HCT116 (cell line): ENCODE results near the gene ADIPOR2. TPM values are rescaled to one million over a fixed set of nuclear protein-coding genes. Genes with fewer than 3 reads are reported as not detected.

Source experiments
- ATAC-seq: fragments of 200-7000 bp; cut with Tn5 transposase; 2 replicates; pipeline ENCODE4 v1.9.1; 2020; ENCODE audit warnings: mild to moderate bottlenecking, moderate library complexity
- BruUV-seq: library from RNA; stranded (reverse); fragments of 400-500 nt; replicated peaks from 2 replicates; lab custom pipeline; 2021; lab: Mats Ljungman, UMichigan
- CTCF ChIA-PET: fragments of 300-600 bp; sonication (Branson Sonifier 250); formaldehyde crosslinking; loops from one replicate; lab custom pipeline; 2021; ENCODE audit warnings: antibody characterized with exemption; lab: Charles Lee
- POLR2A ChIA-PET: fragments of 300-600, 350-600 bp; sonication (Branson Sonifier 250); formaldehyde crosslinking; loops from one replicate; lab custom pipeline; 2021; ENCODE audit warnings: antibody characterized with exemption; lab: Charles Lee
- RAD21 ChIA-PET, 2 experiments: fragments of 300-600 bp; sonication (Branson Sonifier 250); formaldehyde crosslinking; loops; one replicate each; lab custom pipeline; 2023; ENCODE audit warnings: low total read pairs in 2 of 2; ENCODE audit not compliant: uncharacterized antibody in 2 of 2, unreplicated experiment in 2 of 2, low non-redundant PET in 1 of 2; lab: Charles Lee
- DNase-seq: peaks from one replicate; pipeline ENCODE4 v3.0.0-alpha.2; 2010; ENCODE audit warnings: low read depth, low spot score
- H2AFZ ChIP-seq: fragments of 200-600 bp; shearing (Covaris generic), sonication (generic); 2 replicates; pipeline ENCODE4 v1.6.1; 2017; ENCODE audit warnings: low read depth, mixed run types, mixed read lengths, antibody characterized with exemption, low read length; ENCODE audit not compliant: poor library complexity, severe bottlenecking
- H3K27ac ChIP-seq: 2 replicates; pipeline ENCODE4 v1.5.1; 2012; ENCODE audit warnings: low read depth, low read length
- H3K27me3 ChIP-seq: fragments of 200-600 bp; sonication (generic); 2 replicates; pipeline ENCODE4 v1.6.1; 2016; ENCODE audit warnings: mixed run types, low read length, mixed read lengths; ENCODE audit not compliant: insufficient read depth
- H3K36me3 ChIP-seq, 2 experiments: fragments of 200-500 bp in 1 of 2; fragments of 200-600 bp in 1 of 2; sonication (Bioruptor generic) in 1 of 2; sonication (generic) in 1 of 2; 2 replicates each; pipeline versions ENCODE4 v1.5.1 to v1.6.1; 2014 to 2016; ENCODE audit warnings: low read length in 2 of 2, inconsistent platforms in 1 of 2, mixed read lengths in 1 of 2, mixed run types in 1 of 2; ENCODE audit not compliant: insufficient read depth in 2 of 2, control insufficient read depth in 1 of 2
- H3K4me1 ChIP-seq, 2 experiments: fragments of 200-600 bp in 1 of 2; sonication (generic) in 1 of 2; 2 replicates each; pipeline versions ENCODE4 v1.5.1 to v1.6.1; 2012 to 2017; ENCODE audit warnings: low read length in 2 of 2, inconsistent platforms in 1 of 2, mild to moderate bottlenecking in 1 of 2, mixed read lengths in 1 of 2, mixed run types in 1 of 2, moderate library complexity in 1 of 2; ENCODE audit not compliant: insufficient read depth in 2 of 2, control insufficient read depth in 1 of 2
- H3K4me2 ChIP-seq: fragments of 200-600 bp; sonication (generic); 2 replicates; pipeline ENCODE4 v1.6.1; 2017; ENCODE audit warnings: mixed run types, low read length, mixed read lengths
- H3K4me3 ChIP-seq, 2 experiments: fragments of 200-600 bp in 1 of 2; sonication (generic) in 1 of 2; replicated peaks in 1 of 2; 2 replicates each; pipeline ENCODE4 v1.5.1; 2011 to 2016; ENCODE audit warnings: low read length in 2 of 2, control low read depth in 1 of 2, low read depth in 1 of 2, mild to moderate bottlenecking in 1 of 2, mixed read lengths in 1 of 2, mixed run types in 1 of 2
- H3K79me2 ChIP-seq: fragments of 200-600 bp; sonication (generic); 2 replicates; pipeline ENCODE4 v1.6.1; 2017; ENCODE audit warnings: mild to moderate bottlenecking, mixed run types, low read length, moderate library complexity, mixed read lengths; ENCODE audit not compliant: insufficient read depth
- H3K9ac ChIP-seq: fragments of 200-600 bp; sonication (generic); 2 replicates; pipeline ENCODE4 v1.6.1; 2016; ENCODE audit warnings: low read length, mixed read lengths
- H3K9me2 ChIP-seq: fragments of 200-600 bp; sonication (generic), shearing (Covaris generic); 2 replicates; pipeline ENCODE4 v1.6.1; 2017; ENCODE audit warnings: mixed run types, mild to moderate bottlenecking, moderate library complexity; ENCODE audit not compliant: insufficient read depth
- H3K9me3 ChIP-seq, 2 experiments: fragments of 200-500 bp in 1 of 2; fragments of 200-600 bp in 1 of 2; sonication (Bioruptor generic) in 1 of 2; sonication (generic) in 1 of 2; 2 replicates each; pipeline ENCODE4 v1.6.1; 2014 to 2017; ENCODE audit warnings: low read length in 2 of 2, mixed read lengths in 2 of 2, inconsistent platforms in 1 of 2, low read depth in 1 of 2, mild to moderate bottlenecking in 1 of 2, mixed run types in 1 of 2, moderate library complexity in 1 of 2; ENCODE audit not compliant: control insufficient read depth in 1 of 2, insufficient read depth in 1 of 2
- H4K20me1 ChIP-seq: fragments of 200-600 bp; sonication (generic), shearing (Covaris generic); 2 replicates; pipeline ENCODE4 v1.6.1; 2017; ENCODE audit warnings: mixed run types, mild to moderate bottlenecking, moderate library complexity; ENCODE audit not compliant: insufficient read depth
- CEBPB ChIP-seq: IDR thresholded peaks from 2 replicates; pipeline ENCODE4 v1.6.1; 2012; ENCODE audit warnings: low read depth
- EZH2 ChIP-seq: fragments of 200-600 bp; sonication (generic); IDR thresholded peaks from 2 replicates; pipeline ENCODE4 v1.6.1; 2017; ENCODE audit warnings: antibody characterized with exemption, mixed run types
- EZH2phosphoT487 ChIP-seq: fragments of 200-600 bp; IDR thresholded peaks from 2 replicates; pipeline ENCODE4 v1.6.1; 2018; ENCODE audit warnings: antibody characterized with exemption, borderline replicate concordance
- POLR2AphosphoS5 ChIP-seq: IDR thresholded peaks from 2 replicates; pipeline ENCODE4 v1.6.1; 2011; ENCODE audit warnings: mild to moderate bottlenecking, low read depth, low read length, moderate library complexity
- SRF ChIP-seq: IDR thresholded peaks from 2 replicates; pipeline ENCODE4 v1.6.1; 2012; ENCODE audit warnings: low read depth
- TCF7L2 ChIP-seq: IDR thresholded peaks from 2 replicates; pipeline ENCODE4 v1.7.0; 2011; ENCODE audit warnings: borderline replicate concordance, inconsistent platforms; ENCODE audit not compliant: insufficient read depth, insufficient read length; ENCODE audit errors: extremely low read depth
- intact Hi-C: fragments of 100-400 bp; cut with micrococcal nuclease; formaldehyde crosslinking; loops from 2 replicates; pipeline ENCODE4 v1.10.0; 2022
- total RNA-seq: library from RNA; stranded (reverse); gene quantifications from one replicate; pipeline ENCODE4 v1.2.1, GENCODE V29; 2021; ENCODE audit not compliant: unreplicated experiment
- TF ChIP-seq, protein P1 (sequence below): IDR thresholded peaks from 2 replicates; pipeline ENCODE4 v1.6.1; 2012; ENCODE audit warnings: low read depth

The ADIPOR2 gene
- total RNA-seq, 1 experiment from 2014 or later = 69.9 TPM

DNA sequence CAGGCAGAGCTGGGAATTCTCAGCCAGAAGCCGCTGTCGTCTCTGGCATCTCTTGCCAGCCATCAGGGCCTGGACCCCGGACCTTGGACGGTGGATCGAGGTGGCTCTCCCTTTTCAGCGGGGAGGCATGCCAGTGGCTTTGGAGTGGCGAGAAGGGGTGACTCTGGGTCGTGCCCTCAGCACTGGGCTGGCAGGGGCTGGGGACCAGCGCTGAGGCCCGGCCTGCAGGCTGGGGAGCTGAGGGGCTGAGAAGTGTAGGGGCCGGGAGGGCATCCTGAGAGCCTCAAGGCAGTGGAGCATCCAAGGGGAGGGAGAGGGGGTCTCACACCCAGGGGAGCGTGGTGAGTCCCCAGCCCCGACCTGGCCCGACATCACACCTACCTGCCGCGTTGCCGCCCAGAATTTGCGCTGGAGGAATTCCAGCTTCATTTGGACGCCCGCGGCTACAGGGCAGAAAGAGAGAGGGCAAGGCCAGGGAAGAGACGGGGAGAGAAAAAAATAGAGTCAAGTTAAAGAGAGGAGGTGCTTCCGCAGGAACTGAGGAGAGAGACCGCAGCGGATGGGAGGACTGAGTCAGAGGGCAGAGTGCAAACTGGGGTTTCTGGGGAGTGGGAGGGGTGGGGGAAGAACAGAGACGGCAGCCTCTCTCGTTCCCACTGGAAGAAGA, 120.5 kb downstream of the ADIPOR2 start:
- Histone ChIP-seq H3K36me3 (no peaks in the 10 kb centered on the region), H3K4me2 (no peak overlapping the region), H3K27ac (no peak overlapping the region), H3K4me1 (peaks cover 0 to 4% of the 10 kb centered on the region in 2 experiments; a peak in 1 of 4 replicates), H3K27me3 (no peaks in the 10 kb centered on the region), H3K4me3 (no peak overlapping the region), H2AFZ (no peak overlapping the region), H3K9me2 (no peaks in the 10 kb centered on the region), H4K20me1 (no peaks in the 10 kb centered on the region), H3K9me3 (no peaks in the 10 kb centered on the region), H3K79me2 (no peaks in the 10 kb centered on the region), H3K9ac (no peak overlapping the region)
- ChIA-PET POLR2A (no interaction called here), CTCF (no interaction called here), RAD21 (no interaction called here)
- DNase-seq = no peak
- BruUV-seq = no TSS peak
- intact Hi-C loops = no loop called here
- TF ChIP-seq EZH2 (no peak), TCF7L2 (no peak), SRF (no peak), CEBPB (no peak), POLR2AphosphoS5 (no peak), EZH2phosphoT487 (no peak)
- TF ChIP-seq, protein P1, sequence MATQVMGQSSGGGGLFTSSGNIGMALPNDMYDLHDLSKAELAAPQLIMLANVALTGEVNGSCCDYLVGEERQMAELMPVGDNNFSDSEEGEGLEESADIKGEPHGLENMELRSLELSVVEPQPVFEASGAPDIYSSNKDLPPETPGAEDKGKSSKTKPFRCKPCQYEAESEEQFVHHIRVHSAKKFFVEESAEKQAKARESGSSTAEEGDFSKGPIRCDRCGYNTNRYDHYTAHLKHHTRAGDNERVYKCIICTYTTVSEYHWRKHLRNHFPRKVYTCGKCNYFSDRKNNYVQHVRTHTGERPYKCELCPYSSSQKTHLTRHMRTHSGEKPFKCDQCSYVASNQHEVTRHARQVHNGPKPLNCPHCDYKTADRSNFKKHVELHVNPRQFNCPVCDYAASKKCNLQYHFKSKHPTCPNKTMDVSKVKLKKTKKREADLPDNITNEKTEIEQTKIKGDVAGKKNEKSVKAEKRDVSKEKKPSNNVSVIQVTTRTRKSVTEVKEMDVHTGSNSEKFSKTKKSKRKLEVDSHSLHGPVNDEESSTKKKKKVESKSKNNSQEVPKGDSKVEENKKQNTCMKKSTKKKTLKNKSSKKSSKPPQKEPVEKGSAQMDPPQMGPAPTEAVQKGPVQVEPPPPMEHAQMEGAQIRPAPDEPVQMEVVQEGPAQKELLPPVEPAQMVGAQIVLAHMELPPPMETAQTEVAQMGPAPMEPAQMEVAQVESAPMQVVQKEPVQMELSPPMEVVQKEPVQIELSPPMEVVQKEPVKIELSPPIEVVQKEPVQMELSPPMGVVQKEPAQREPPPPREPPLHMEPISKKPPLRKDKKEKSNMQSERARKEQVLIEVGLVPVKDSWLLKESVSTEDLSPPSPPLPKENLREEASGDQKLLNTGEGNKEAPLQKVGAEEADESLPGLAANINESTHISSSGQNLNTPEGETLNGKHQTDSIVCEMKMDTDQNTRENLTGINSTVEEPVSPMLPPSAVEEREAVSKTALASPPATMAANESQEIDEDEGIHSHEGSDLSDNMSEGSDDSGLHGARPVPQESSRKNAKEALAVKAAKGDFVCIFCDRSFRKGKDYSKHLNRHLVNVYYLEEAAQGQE = no peak
- ATAC-seq = no peak
